Gastrocnemius medialis (tissue), 4 donors: ENCODE measurements around the gene MRTFA.

Experiments
- POLR2A ChIP-seq, 2 donors: fragments of 450-650 bp; IDR thresholded peaks; one replicate each; pipeline ENCODE4 v1.6.1; 2017; ENCODE audit warnings: antibody characterized with exemption in 2 of 2, mild to moderate bottlenecking in 2 of 2, moderate library complexity in 2 of 2
- TF ChIP-seq, protein P1 (sequence below), 5 experiments: fragments of 450-650 bp in 3 of 5; fragments of 200-600 bp in 2 of 5; sonication (generic) in 2 of 5; IDR thresholded peaks in 4 of 5; conservative IDR thresholded peaks in 1 of 5; 1 replicate in 4 of 5; 2 replicates in 1 of 5; pipeline ENCODE4 v1.5.1; 2016 to 2019; ENCODE audit warnings: antibody characterized with exemption in 5 of 5, mild to moderate bottlenecking in 3 of 5, moderate library complexity in 3 of 5

- TF ChIP-seq, protein P1, sequence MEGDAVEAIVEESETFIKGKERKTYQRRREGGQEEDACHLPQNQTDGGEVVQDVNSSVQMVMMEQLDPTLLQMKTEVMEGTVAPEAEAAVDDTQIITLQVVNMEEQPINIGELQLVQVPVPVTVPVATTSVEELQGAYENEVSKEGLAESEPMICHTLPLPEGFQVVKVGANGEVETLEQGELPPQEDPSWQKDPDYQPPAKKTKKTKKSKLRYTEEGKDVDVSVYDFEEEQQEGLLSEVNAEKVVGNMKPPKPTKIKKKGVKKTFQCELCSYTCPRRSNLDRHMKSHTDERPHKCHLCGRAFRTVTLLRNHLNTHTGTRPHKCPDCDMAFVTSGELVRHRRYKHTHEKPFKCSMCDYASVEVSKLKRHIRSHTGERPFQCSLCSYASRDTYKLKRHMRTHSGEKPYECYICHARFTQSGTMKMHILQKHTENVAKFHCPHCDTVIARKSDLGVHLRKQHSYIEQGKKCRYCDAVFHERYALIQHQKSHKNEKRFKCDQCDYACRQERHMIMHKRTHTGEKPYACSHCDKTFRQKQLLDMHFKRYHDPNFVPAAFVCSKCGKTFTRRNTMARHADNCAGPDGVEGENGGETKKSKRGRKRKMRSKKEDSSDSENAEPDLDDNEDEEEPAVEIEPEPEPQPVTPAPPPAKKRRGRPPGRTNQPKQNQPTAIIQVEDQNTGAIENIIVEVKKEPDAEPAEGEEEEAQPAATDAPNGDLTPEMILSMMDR (IDR thresholded peaks at IDR 0.05 in 4 of 5, conservative IDR thresholded peaks at IDR 0.05 in 1 of 5) = no peak
- TF ChIP-seq POLR2A (IDR thresholded peaks at IDR 0.05) = no peak
These were observed 204.4 kb downstream of the MRTFA start for GRCh38 chr22:40432157-40432556.
